Heart left ventricle (tissue), 13 donors: ENCODE results near the gene CRELD2.

Source experiments
- POLR2A ChIP-seq, 2 donors: fragments of 450-650 bp; IDR thresholded peaks; one replicate each; pipeline ENCODE4 v1.6.1; 2017; ENCODE audit warnings: antibody characterized with exemption in 2 of 2, mild to moderate bottlenecking in 2 of 2, moderate library complexity in 2 of 2
- TF ChIP-seq, protein P1 (sequence below), 12 donors: fragments of 200-600 bp; sonication (generic) in 4 of 12; IDR thresholded peaks; one replicate each; pipeline versions ENCODE4 v1.5.0 to v1.8.0; 2018 to 2022; ENCODE audit warnings: antibody characterized with exemption in 12 of 12, mild to moderate bottlenecking in 5 of 12
- donor health status: ischemic (EF 13 %, LVEDD 7.1; RV severe dilation, severe dysfunction).
- donor health status: DM: no; HTN: yes; CAD: no.
- donor health status: DM: no; HTN: no; CAD: no.
- donor health status: ischemic (EF 25% LVEDD 6.9; RV normal size, moderate dysfunction).
- donor health status: ischemic (EF 25% LVEDD 5.7; RV mildly dilated, moderate dysfunction).
- donor health status: ischemic (EF 35%, LVEDD 5.7; RV mildly dilated, moderate dysfunction).
- donor health status: nonischemic (EF 11% LVEDD 7.7; RV severe dilation, severe dysfunction).
- donor health status: DM: yes; HTN: yes; CAD: no.
- donor health status: PGD.
- donor health status: ischemic (EF 29% LVEDD 5.4; RV normal size, mild dysfunction).
- donor health status: nonischemic (EF 23%, LVEDD 6.1; RV moderate dilation, normal function).

GRCh38 chr22:49896201-49896600, 22.2 kb upstream of the CRELD2 start:
- TF ChIP-seq, protein P1, sequence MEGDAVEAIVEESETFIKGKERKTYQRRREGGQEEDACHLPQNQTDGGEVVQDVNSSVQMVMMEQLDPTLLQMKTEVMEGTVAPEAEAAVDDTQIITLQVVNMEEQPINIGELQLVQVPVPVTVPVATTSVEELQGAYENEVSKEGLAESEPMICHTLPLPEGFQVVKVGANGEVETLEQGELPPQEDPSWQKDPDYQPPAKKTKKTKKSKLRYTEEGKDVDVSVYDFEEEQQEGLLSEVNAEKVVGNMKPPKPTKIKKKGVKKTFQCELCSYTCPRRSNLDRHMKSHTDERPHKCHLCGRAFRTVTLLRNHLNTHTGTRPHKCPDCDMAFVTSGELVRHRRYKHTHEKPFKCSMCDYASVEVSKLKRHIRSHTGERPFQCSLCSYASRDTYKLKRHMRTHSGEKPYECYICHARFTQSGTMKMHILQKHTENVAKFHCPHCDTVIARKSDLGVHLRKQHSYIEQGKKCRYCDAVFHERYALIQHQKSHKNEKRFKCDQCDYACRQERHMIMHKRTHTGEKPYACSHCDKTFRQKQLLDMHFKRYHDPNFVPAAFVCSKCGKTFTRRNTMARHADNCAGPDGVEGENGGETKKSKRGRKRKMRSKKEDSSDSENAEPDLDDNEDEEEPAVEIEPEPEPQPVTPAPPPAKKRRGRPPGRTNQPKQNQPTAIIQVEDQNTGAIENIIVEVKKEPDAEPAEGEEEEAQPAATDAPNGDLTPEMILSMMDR (IDR thresholded peaks at IDR 0.05) = no peak
- TF ChIP-seq POLR2A (IDR thresholded peaks at IDR 0.05) = no peak
